GM19438 (cell line): ENCODE results near the gene CCDC88B.

Source experiments
- ATAC-seq: cut with Tn5 transposase; IDR thresholded peaks from one replicate; pipeline ENCODE4 v1.9.1; 2021; ENCODE audit warnings: low read depth; ENCODE audit not compliant: unreplicated experiment

Gene CCDC88B

DNA sequence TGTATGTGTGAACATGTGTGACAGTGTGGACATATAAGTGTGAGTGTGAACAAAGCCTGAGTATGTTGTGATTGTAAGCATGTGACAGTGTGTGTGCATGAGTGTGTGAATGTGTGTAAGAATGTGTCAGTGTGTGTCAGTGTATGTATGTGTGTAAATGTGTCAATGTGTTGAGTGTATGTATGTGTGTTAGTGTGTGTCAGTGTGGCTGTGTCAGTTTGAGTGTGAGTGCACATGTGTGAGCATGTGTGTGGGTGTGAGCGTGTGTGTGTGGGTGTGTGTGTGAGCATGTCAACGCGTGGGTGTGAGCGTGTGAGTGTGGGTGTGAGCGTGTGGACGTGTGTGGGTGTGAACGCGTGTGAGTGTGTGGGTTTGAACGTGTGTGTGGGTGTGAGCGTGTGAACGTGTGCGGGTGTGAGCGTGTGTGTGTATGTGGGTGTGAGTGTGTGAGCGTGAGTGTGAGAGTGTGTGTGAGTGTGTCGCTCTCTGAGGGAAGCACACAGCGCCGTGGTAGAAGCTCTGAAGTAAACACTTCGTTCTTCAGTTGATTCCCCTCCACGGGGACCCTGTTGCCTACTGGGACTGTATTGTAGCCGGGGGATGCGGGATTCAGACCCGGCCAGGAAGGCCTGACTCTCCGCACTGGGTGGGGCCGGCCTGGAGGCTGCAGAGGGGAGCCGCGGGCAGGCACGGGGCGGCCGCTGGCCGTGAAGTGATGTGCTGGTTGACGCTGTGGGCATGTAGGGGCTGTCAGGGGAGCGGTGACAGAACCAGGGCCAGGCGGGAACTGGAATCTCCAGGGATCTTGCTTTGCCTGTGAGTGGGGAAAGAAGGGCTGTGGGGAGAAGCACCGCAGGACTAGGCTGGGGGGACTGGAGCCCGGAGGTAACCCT is 40.1 kb downstream of the CCDC88B start:
- no peak for ATAC-seq

DNA sequence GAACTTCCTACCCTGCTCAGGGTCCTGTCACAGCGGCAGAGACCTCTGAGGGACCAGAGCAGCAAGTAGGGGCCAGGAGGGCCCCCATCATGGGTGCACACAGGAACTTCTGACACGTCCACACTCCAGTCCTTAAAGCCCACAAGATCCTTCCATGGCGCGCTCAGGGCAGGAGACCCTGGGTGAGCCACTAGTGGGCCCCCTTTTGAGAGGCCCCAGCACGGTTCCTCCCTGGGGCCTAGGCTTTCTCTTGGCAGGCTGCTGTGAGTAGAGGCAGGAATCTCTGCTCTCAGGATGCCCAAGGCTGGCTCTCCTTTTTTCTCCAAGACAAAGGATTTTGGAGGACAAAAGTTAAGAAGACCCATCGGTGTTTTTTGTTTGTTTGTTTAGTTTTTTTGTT is 41.3 kb downstream of the CCDC88B start:
- ATAC-seq, result no peak

DNA sequence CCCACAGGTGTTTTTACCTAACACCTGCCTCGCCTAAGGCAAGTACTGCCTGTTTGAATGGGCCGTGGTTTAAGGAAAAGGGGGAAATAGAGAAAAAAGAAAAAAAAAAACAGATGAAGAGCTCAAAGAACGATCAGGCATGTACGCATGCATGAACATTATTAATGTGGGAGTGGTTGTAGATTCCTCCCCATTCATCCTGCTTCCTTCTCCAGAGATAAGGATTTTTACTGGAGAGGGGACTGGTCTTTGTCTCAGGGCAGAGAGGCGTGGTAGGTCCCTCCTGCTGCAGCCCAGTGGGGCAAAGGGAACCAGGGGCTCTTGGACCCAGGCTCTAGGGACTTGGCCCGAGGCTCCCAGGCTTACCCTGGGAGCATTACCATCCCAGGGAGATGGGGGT is 42.0 kb downstream of the CCDC88B start:
- no peak for ATAC-seq

DNA sequence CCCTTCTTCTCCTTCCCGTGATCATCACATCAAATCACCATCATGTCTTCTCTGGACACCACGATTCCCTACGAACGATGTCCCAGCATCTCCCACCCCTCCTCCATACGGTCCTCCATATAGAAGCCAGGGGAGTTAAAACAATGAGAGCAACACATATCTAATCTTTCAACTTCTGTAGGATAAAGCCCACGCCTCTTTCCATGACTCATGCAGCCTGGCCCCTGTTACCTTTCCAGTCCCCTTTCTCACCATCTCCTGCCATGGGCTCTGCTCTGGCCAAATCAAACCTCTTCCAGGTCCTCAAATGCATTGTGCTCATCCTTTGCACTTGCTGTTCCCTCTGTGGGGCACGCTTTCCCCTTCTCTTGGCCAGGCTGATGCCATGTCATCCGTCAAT is 42.6 kb downstream of the CCDC88B start:
- no peak for ATAC-seq

DNA sequence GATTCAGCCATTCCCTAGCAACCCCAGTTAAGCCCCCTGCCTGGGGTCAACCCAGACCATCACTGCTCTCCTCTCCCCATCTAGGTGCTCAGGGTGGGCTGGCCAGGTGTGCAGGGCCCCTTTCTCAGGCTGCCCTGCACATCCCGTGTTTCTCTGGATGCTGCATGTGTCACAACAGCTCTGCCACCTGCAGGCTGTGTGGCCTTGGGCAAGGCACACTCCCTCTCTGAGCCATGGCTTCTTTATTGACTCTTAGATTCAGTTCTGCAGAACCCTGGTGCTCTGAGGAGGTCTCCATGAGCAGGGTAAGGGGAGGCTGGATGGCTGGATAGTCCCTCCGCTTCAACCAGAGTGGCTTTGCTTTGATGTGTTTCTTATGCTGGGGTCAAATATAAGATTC is 43.6 kb downstream of the CCDC88B start:
- ATAC-seq, result no peak

DNA sequence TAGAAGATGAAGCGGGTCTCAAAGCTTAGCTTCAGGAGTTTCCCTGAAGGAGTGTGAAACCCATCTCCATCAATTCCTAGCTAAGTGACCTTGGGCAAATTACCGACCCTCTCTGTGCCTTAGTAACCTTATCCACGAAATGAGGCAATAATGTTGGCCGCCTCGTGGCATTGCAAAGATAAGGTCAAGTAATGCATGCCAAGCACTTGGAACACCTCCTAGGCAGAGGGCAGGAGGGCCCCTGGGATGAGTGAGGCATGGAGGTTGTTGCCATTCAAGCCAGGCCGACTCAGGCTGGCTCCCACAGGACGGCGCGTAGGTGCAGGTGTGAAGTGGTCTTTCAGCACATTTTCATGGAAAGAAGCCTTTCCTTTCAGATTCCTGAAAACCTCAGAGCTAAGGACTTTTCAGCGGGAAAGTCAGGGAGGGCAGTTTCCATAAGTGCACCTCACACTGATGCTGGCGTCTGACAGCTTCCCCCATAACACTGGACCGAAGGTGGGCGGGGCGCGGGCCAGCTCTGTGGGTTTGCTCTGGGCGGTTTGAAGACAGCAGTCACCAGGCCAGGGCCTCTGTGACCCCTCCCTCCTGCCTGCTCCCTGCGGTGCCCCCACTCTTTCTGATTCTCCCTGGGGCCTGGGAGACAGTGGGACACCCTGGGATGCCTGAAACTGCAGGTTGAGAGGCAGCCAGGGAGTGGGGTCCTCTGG is 44.2 kb downstream of the CCDC88B start:
- no peak for ATAC-seq

DNA sequence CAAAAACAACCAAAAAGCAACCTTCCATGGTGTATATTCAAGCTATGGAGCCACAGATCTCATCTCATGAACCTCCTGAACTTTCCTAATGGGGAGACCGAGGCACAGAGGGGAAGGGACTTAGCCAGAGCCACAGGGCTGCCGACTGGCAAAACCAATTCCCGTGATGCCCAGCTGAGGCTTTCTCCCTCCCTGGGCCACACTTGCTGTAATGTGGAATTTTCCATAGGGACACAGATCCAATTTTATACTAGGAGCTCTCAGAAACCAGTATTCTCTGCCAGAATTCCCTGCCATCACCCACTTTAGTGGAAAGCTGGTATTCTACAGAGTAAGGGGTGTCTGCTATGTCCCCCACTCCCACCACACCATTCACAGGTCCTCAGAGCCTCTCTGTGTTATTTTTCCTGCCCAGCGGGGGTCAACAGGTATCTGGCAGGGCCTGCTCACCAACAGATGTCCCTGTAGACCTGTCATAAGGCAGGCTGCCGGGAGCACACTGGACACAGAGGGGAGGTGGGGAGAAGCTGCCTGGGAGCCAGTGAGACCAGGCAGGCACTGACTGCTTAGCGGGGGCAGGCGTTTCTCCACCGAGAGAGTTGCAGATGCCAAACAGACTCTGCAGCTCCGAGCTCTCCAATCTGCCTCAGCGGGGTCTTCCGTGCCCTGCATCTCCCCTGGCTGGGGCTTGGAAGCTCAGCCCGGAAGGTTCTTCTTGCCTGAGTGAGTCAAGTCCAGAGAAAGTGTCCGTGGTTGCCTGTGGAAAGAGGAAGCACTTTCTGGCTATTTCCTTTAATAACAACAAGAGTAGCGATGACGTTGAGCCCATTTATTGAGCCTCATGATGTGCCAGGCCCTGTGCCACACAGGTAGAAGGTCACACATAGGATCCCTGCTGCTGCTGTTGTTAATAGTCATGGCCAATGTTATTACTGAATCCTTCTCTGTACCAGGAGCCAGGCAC is 45.3 kb downstream of the CCDC88B start:
- no peak for ATAC-seq

DNA sequence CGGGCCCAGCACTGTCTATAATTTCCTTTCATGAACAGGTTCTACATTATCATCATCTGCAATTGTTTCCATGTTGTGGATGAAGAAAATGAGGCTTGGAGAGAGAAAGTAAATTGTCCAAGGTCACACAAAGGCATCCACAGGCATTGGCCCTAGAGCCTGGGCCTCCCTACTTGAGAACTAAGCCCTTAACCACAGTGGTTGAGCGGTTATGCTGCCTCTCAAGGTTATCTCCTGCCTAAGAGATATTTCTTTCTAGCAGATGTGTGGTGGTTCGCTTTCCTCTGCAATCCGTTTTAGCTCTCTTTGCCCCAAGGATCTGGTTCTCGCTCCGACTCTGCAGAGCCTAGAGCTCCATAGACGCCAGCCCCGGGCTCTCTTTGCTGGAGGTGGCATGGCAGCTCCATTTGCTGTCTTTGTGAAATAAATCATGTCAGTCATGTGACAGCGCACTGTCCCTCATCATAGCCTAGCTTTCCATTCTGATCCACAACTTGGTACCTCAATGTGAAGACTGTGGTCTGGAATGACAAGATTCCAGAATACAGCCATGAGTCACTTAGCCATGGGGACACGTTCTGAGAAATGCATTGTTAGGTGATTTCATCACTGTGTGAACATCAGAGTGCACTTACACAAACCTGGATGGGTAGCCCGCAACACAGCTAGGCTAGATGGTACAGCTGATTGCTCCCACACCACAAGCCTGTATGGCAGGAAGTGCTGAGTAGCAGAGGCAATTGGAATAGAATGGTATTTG is 46.1 kb downstream of the CCDC88B start:
- no peak for ATAC-seq

DNA sequence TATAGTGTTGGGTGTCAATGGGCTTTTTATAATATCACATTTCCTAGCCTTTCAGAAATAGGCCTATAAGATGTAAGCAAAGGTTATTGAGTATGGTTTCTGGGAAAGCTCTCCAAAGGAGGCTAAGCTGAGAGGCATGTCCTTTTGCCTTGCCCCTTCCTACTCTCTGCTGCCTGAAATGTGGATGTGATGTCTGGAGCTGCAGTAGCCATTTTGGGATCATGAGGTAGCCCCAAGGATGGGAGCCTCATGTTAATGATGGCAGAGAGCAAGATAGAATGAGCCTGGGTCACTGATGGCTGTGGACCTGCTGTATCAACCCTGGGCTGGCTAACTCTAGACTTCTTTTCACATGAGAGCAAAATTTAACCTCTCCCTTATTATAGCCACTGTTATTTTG is 47.9 kb downstream of the CCDC88B start:
- no peak for ATAC-seq

DNA sequence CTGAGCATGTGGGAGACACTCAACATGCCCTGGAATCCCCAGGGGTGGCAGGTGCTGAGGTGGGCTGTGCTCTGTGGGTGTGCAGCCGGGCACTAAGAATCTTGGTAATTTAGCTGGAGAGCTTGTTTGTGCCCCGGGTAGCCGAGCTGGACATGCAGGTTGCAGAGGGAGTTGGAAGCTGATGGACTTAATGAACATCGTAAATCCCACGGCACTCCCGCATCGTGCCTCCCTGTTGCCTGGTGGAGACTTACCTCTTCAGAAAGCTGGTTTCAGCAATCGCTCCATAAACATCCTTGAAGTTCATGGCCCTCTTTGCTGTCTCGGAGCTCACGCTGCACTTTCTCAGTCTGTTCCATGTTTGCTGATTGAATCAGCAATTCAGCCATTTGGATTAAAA is 48.9 kb downstream of the CCDC88B start:
- no peak for ATAC-seq

DNA sequence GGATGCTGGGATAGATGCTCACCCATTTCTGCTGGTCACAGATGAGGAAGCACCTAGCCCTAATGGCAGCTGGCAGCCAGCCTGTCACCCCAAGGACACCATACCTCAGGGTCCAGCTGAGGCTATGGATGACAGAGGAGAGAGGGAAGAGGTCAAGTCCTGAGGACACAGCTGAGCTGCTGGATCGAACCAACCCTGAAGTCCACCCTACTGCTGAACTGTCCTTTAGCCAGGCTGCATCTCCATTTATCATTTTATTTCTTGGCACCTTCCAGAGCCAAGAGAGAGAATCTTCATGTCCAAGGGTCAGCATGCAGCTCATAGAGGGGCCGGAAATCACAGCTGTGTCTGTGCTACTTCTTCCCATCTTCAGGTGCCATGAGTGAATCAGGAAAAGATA is 49.8 kb downstream of the CCDC88B start:
- ATAC-seq, result no peak

DNA sequence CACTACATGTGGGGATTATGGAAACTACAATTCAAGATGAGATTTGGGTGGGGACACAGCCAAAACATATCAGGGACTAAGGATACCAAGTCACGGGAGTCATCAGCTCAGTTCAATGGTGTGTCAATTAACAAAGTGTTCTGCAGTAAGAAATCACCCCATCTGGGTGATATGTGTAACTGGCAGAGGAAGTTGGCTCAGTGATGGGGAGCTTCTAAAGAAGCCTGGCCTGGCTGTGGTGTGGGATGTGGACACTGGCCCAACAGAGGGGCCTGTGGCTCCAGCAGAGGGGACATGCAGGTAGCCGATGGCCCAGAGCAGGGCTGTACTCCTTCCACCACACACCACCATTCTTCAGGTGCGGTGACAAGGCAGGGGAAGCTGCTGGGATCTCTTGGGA is 50.6 kb downstream of the CCDC88B start:
- no peak for ATAC-seq

DNA sequence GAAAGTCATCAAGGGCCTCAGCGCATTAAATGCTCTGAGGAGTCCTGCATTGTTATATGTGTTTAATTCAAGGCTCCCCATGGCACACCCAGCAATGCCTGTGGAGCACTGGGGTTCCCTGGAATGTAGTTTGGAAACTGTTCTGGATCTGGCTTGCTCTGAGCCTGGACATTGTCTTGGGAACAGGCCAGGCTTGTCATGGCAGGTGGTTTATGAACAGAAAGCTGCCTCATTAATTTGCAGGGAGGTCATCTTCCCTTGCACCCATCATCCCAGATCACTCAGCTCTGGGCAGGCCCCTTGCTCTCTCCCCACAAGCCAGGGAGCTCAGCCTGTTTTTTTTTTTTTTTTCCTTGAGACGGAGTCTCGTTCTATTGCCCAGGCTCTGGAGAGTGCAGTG is 51.8 kb downstream of the CCDC88B start:
- ATAC-seq, result no peak

DNA sequence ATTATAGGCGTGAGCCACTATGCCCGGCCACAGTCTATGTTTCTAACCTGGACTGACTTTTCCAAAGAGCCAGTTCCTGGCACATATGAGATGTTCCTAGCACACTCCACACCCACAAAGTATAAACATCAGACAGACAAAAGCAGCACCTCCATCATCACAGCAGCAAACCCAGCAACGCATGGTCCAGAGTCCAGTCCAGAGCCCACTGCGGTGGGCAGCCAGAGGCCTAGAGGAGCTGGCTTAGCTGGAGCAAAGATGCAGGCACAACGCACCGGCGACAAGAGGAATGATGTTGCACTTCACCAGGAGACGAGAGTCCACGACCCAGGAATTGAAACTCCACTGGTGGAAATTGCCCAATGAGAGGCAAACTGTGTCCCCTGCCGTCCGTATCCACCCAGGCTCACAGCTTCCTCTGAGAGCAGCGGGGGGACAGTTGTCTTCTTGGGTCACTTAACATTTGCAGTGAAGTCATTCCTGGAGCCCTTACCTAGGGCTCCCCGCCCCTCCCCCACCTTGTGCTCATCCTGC is 55.6 kb downstream of the CCDC88B start:
- ATAC-seq, result no peak

DNA sequence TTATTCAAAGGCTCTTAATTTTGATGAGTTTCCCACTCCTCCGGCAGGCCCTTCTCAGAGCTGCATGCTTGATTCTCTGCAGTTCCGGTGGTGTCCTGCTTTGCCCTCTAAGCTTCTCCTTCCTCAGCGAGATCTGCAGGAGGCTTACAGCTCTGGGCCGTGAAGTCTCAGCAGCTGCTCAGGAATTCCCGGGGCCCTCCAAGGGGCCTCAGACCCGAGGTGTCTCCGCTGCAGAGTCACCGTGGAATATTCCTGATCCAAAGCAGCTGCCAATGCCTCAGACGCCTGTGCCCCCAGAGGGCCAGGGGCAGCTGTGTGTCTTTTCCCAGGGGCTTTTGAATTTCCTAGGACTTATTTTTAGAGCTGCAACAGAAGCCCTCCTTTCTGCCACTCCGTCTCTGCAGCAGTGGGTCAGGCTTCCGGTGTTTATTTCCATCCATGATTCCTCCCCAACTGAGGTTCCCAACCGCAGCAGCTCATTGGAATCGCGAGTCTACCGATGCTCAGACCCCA is 56.1 kb downstream of the CCDC88B start:
- ATAC-seq, result no peak

DNA sequence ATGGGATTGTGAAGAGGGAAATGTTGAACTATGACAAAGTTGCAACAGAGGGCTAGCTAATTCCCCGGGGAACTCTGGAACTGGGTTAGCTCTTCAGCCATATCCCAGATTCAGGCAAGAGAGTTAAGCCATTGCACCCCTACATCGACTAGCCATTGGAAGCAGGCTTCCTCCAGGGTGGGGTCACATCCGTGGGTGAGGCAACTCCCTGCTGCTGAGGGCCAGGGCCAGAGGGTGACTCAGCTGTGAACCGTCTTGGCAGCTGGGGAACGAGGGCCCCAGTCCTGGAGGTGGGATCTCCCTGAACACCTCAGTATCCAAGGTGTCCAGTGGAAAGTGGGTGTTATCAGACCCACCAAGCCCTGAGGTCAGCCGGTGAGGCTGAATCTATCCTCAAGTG is 60.1 kb downstream of the CCDC88B start:
- no peak for ATAC-seq

DNA sequence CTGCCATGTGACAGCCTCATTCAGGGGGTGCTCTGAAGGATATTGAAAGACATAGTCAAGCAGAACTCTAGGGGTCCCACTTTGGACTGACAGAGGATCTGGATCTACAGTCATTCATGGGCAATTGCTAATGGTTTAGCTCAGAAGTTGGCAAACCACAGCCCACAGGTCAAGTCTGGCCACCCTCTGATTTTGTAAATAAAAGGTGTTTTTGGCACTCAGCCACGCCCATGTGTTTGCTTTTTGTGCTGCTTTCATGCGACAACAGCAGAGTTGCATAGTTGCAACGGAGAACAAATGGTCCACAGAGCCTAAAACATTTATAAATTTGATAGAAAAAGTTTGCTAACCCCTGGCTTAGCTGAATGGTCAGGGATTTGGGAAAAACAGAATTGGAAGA is 60.7 kb downstream of the CCDC88B start:
- no peak for ATAC-seq

DNA sequence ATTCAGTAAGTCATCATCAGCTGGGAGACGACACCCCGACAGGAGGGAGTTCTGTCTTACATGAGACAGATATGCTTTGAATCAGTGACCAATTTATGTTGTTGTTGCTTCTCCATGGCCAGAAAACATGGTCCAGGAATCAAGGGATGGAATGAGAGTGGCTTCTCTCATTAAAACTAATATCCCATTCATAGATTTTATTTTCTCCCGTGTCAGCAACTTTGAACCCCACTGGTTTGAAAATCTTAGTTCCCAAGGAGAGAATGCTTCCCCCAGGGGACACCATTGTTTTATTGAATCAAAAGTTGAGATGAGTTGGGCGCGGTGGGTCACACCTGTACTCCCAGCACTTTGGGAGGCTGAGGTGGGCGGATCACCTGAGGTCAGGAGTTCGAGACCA is 61.8 kb downstream of the CCDC88B start:
- no peak for ATAC-seq

DNA sequence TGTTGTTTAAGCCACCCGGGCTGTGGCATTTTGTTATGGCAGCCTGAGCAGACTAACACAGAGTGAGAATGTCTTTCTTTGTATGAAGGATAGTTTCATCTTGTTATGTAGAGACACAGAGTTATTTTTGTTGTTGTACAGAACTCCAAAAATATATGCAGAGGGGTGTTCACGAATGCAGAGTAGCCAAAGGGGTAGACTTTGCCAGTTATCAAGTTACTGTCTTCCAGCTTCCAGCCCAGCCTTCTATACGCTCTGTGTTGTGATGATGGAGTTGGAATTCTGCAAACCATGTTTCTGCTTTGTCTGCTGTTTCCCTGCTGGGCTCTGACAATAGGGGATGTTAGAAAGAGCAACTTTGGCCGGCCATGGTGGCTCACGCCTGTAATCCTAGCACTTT is 63.1 kb downstream of the CCDC88B start:
- ATAC-seq, result no peak
